GM23338 (cell line): ENCODE results near the gene MAPK1. TPM values are rescaled to one million over a fixed set of nuclear protein-coding genes. Genes with fewer than 3 reads are reported as not detected.

Experiments used
- ATAC-seq: fragments of 200-7000 bp; cut with Tn5 transposase; 3 replicates; pipeline ENCODE4 v1.9.1; 2020
- DNase-seq: peaks from one replicate; pipeline ENCODE4 v3.0.0-alpha.2; 2015; ENCODE audit warnings: low spot score
- H2AFZ ChIP-seq: fragments of 200-600 bp; sonication (generic); 2 replicates; pipeline ENCODE4 v1.8.0; 2016; ENCODE audit warnings: antibody characterized with exemption, mild to moderate bottlenecking, moderate library complexity
- H3F3A ChIP-seq: fragments of 200-600 bp; sonication (generic); replicated peaks from 2 replicates; pipeline ENCODE4 v1.8.0; 2017; ENCODE audit warnings: antibody characterized with exemption, mixed run types, low read depth
- H3K27ac ChIP-seq: fragments of 200-600 bp; sonication (generic); 2 replicates; pipeline ENCODE4 v1.6.1; 2016; ENCODE audit warnings: low read depth
- H3K27me3 ChIP-seq: fragments of 200-600 bp; sonication (generic); 2 replicates; pipeline ENCODE4 v1.8.0; 2016; ENCODE audit warnings: mild to moderate bottlenecking, mixed run types, moderate library complexity; ENCODE audit not compliant: insufficient read depth
- H3K36me3 ChIP-seq: fragments of 200-600 bp; sonication (generic); 2 replicates; pipeline ENCODE4 v1.8.0; 2016; ENCODE audit warnings: mild to moderate bottlenecking; ENCODE audit not compliant: insufficient read depth
- H3K4me1 ChIP-seq: fragments of 200-600 bp; sonication (generic); 2 replicates; pipeline ENCODE4 v1.8.0; 2016; ENCODE audit warnings: mild to moderate bottlenecking, moderate library complexity; ENCODE audit not compliant: insufficient read depth
- H3K4me2 ChIP-seq: fragments of 200-600 bp; sonication (generic); 2 replicates; pipeline ENCODE4 v1.7.1; 2017; ENCODE audit warnings: mixed run types
- H3K4me3 ChIP-seq: fragments of 200-600 bp; sonication (generic); 2 replicates; pipeline ENCODE4 v1.6.1; 2016; ENCODE audit warnings: mixed run types
- H3K79me2 ChIP-seq: fragments of 200-600 bp; sonication (generic); replicated peaks from 2 replicates; pipeline ENCODE4 v1.8.0; 2017; ENCODE audit warnings: mild to moderate bottlenecking; ENCODE audit not compliant: insufficient read depth
- H3K9me2 ChIP-seq: fragments of 200-600 bp; sonication (generic); 2 replicates; pipeline ENCODE4 v1.8.0; 2017; ENCODE audit not compliant: insufficient read depth
- H4K20me1 ChIP-seq: fragments of 200-600 bp; sonication (generic); replicated peaks from 2 replicates; pipeline ENCODE4 v1.8.0; 2017; ENCODE audit warnings: mild to moderate bottlenecking; ENCODE audit not compliant: insufficient read depth
- H3K27ac Mint-ChIP-seq: 2 replicates; pipeline ENCODE4 v1.8.0; 2020; ENCODE audit warnings: inconsistent platforms, mild to moderate bottlenecking, moderate library complexity, mixed read lengths
- H3K27me3 Mint-ChIP-seq: 3 replicates; pipeline ENCODE4 v1.8.0; 2022; ENCODE audit warnings: low read depth, mild to moderate bottlenecking, moderate library complexity, mixed read lengths, inconsistent platforms; ENCODE audit not compliant: insufficient read depth, poor library complexity
- H3K36me3 Mint-ChIP-seq: 3 replicates; pipeline ENCODE4 v1.8.0; 2021; ENCODE audit warnings: low read depth, mild to moderate bottlenecking, inconsistent platforms, moderate library complexity, mixed read lengths
- H3K4me1 Mint-ChIP-seq: 3 replicates; pipeline ENCODE4 v1.8.0; 2020; ENCODE audit warnings: mild to moderate bottlenecking, inconsistent platforms, mixed read lengths
- H3K4me3 Mint-ChIP-seq: 3 replicates; pipeline ENCODE4 v1.8.0; 2021; ENCODE audit warnings: moderate library complexity, mild to moderate bottlenecking, inconsistent platforms, mixed read lengths
- H3K9me3 Mint-ChIP-seq: 3 replicates; pipeline ENCODE4 v1.8.0; 2020; ENCODE audit warnings: moderate library complexity, mild to moderate bottlenecking, inconsistent platforms, mixed read lengths
- CREB1 ChIP-seq: fragments of 250-450 bp; sonication (Bioruptor Pico); IDR thresholded peaks from 2 replicates; pipeline ENCODE4 v1.5.0; 2020; ENCODE audit warnings: low read depth, mild to moderate bottlenecking, moderate library complexity
- EZH2 ChIP-seq: fragments of 200-600 bp; sonication (generic); IDR thresholded peaks from one replicate; pipeline ENCODE4 v1.8.0; 2017; ENCODE audit warnings: antibody characterized with exemption, mild to moderate bottlenecking, low read depth; ENCODE audit not compliant: unreplicated experiment
- EZH2phosphoT487 ChIP-seq: fragments of 200-600 bp; sonication (generic); IDR thresholded peaks from one replicate; pipeline ENCODE4 v1.8.1; 2018; ENCODE audit warnings: antibody characterized with exemption; ENCODE audit not compliant: unreplicated experiment
- JUNB ChIP-seq: IDR thresholded peaks from one replicate; pipeline ENCODE4 v1.6.1; 2016; ENCODE audit warnings: antibody characterized with exemption; ENCODE audit not compliant: unreplicated experiment
- NANOG ChIP-seq: IDR thresholded peaks from 2 replicates; pipeline ENCODE4 v1.6.1; 2016; ENCODE audit warnings: antibody characterized with exemption, borderline replicate concordance
- REST ChIP-seq: IDR thresholded peaks from one replicate; pipeline ENCODE4 v1.6.1; 2018; ENCODE audit warnings: antibody characterized with exemption; ENCODE audit not compliant: unreplicated experiment
- STAT1 ChIP-seq: IDR thresholded peaks from one replicate; pipeline ENCODE4 v1.6.1; 2016; ENCODE audit warnings: antibody characterized with exemption; ENCODE audit not compliant: unreplicated experiment
- ZNF114 ChIP-seq: fragments of 250-450 bp; sonication (Bioruptor Pico); IDR thresholded peaks from 2 replicates; pipeline ENCODE4 v1.5.0; 2020; ENCODE audit warnings: mild to moderate bottlenecking, moderate library complexity
- ZNF331 ChIP-seq: fragments of 250-450 bp; sonication (Bioruptor Pico); IDR thresholded peaks from 2 replicates; pipeline ENCODE4 v1.5.0; 2020; ENCODE audit warnings: low read depth, mild to moderate bottlenecking, moderate library complexity
- polyA plus RNA-seq: library from polyadenylated mRNA; unstranded; fragments of >200 nt; fragmentation: Nextera tagmentation; extraction: Ambion mirVana; gene quantifications from 2 replicates; pipeline ENCODE4 v1.2.1, GENCODE V29; 2016
- total RNA-seq: library from RNA; depleted of rRNA; stranded (reverse); fragments of >200 nt; shearing (Covaris generic); gene quantifications from 2 replicates; pipeline ENCODE4 v1.2.3, GENCODE V29; 2014
- TF ChIP-seq, protein P1 (sequence below): fragments of 250-450 bp; sonication (Bioruptor Pico); IDR thresholded peaks from 2 replicates; pipeline ENCODE4 v1.5.0; 2020; ENCODE audit warnings: mild to moderate bottlenecking, moderate library complexity
- TF ChIP-seq, protein P2 (sequence below): IDR thresholded peaks from 2 replicates; pipeline ENCODE4 v1.6.1; 2016; ENCODE audit warnings: antibody characterized with exemption
- TF ChIP-seq, protein P3 (sequence below), 2 experiments: fragments of 200-600 bp in 1 of 2; sonication (generic) in 1 of 2; conservative IDR thresholded peaks; 2 replicates each; pipeline versions ENCODE4 v1.5.1 to v1.6.1; 2016 to 2017; ENCODE audit warnings: antibody characterized with exemption in 2 of 2, low read depth in 2 of 2, mild to moderate bottlenecking in 2 of 2, moderate library complexity in 1 of 2

MAPK1 gene
- total and polyA plus RNA-seq, 2 experiments from 2014 or later = 17.4 to 77.5 TPM

- Histone ChIP-seq H3K36me3 (no peaks in the 10 kb centered on the region), H3K4me1 (peaks cover 6% of the 10 kb centered on the region), H3K9me2 (no peaks in the 10 kb centered on the region), H3K27ac (no peak overlapping the region), H3K4me3 (no peak overlapping the region), H3K79me2 (peaks cover 100% of the 10 kb centered on the region), H3K4me2 (no peak overlapping the region), H2AFZ (no peak overlapping the region), H4K20me1 (peaks cover 60% of the 10 kb centered on the region), H3K27me3 (no peaks in the 10 kb centered on the region), H3F3A (no peaks in the 10 kb centered on the region)
- ATAC-seq (no peak), DNase-seq (no peak)
- peaks cover 18% of the 10 kb centered on the region for H3K4me1 Mint-ChIP-seq
- H3K4me3 Mint-ChIP-seq = no peak overlapping the region
- no peaks in the 10 kb centered on the region for H3K9me3 Mint-ChIP-seq
- no peak overlapping the region for H3K27ac Mint-ChIP-seq
- no peak for TF ChIP-seq ZNF331 (CRISPR knock-in tag)
- TF ChIP-seq, protein P1, sequence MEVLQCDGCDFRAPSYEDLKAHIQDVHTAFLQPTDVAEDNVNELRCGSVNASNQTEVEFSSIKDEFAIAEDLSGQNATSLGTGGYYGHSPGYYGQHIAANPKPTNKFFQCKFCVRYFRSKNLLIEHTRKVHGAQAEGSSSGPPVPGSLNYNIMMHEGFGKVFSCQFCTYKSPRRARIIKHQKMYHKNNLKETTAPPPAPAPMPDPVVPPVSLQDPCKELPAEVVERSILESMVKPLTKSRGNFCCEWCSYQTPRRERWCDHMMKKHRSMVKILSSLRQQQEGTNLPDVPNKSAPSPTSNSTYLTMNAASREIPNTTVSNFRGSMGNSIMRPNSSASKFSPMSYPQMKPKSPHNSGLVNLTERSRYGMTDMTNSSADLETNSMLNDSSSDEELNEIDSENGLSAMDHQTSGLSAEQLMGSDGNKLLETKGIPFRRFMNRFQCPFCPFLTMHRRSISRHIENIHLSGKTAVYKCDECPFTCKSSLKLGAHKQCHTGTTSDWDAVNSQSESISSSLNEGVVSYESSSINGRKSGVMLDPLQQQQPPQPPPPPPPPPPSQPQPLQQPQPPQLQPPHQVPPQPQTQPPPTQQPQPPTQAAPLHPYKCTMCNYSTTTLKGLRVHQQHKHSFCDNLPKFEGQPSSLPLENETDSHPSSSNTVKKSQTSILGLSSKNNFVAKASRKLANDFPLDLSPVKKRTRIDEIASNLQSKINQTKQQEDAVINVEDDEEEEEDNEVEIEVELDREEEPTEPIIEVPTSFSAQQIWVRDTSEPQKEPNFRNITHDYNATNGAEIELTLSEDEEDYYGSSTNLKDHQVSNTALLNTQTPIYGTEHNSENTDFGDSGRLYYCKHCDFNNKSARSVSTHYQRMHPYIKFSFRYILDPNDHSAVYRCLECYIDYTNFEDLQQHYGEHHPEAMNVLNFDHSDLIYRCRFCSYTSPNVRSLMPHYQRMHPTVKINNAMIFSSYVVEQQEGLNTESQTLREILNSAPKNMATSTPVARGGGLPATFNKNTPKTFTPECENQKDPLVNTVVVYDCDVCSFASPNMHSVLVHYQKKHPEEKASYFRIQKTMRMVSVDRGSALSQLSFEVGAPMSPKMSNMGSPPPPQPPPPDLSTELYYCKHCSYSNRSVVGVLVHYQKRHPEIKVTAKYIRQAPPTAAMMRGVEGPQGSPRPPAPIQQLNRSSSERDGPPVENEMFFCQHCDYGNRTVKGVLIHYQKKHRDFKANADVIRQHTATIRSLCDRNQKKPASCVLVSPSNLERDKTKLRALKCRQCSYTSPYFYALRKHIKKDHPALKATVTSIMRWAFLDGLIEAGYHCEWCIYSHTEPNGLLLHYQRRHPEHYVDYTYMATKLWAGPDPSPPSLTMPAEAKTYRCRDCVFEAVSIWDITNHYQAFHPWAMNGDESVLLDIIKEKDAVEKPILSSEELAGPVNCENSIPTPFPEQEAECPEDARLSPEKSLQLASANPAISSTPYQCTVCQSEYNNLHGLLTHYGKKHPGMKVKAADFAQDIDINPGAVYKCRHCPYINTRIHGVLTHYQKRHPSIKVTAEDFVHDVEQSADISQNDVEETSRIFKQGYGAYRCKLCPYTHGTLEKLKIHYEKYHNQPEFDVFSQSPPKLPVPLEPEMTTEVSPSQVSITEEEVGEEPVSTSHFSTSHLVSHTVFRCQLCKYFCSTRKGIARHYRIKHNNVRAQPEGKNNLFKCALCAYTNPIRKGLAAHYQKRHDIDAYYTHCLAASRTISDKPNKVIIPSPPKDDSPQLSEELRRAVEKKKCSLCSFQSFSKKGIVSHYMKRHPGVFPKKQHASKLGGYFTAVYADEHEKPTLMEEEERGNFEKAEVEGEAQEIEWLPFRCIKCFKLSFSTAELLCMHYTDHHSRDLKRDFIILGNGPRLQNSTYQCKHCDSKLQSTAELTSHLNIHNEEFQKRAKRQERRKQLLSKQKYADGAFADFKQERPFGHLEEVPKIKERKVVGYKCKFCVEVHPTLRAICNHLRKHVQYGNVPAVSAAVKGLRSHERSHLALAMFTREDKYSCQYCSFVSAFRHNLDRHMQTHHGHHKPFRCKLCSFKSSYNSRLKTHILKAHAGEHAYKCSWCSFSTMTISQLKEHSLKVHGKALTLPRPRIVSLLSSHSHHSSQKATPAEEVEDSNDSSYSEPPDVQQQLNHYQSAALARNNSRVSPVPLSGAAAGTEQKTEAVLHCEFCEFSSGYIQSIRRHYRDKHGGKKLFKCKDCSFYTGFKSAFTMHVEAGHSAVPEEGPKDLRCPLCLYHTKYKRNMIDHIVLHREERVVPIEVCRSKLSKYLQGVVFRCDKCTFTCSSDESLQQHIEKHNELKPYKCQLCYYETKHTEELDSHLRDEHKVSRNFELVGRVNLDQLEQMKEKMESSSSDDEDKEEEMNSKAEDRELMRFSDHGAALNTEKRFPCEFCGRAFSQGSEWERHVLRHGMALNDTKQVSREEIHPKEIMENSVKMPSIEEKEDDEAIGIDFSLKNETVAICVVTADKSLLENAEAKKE (CRISPR knock-in tag) = no peak
- TF ChIP-seq EZH2 = no peak
- no peak for TF ChIP-seq NANOG
- TF ChIP-seq, protein P2, sequence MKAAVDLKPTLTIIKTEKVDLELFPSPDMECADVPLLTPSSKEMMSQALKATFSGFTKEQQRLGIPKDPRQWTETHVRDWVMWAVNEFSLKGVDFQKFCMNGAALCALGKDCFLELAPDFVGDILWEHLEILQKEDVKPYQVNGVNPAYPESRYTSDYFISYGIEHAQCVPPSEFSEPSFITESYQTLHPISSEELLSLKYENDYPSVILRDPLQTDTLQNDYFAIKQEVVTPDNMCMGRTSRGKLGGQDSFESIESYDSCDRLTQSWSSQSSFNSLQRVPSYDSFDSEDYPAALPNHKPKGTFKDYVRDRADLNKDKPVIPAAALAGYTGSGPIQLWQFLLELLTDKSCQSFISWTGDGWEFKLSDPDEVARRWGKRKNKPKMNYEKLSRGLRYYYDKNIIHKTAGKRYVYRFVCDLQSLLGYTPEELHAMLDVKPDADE = no peak
- TF ChIP-seq, protein P3, sequence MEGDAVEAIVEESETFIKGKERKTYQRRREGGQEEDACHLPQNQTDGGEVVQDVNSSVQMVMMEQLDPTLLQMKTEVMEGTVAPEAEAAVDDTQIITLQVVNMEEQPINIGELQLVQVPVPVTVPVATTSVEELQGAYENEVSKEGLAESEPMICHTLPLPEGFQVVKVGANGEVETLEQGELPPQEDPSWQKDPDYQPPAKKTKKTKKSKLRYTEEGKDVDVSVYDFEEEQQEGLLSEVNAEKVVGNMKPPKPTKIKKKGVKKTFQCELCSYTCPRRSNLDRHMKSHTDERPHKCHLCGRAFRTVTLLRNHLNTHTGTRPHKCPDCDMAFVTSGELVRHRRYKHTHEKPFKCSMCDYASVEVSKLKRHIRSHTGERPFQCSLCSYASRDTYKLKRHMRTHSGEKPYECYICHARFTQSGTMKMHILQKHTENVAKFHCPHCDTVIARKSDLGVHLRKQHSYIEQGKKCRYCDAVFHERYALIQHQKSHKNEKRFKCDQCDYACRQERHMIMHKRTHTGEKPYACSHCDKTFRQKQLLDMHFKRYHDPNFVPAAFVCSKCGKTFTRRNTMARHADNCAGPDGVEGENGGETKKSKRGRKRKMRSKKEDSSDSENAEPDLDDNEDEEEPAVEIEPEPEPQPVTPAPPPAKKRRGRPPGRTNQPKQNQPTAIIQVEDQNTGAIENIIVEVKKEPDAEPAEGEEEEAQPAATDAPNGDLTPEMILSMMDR (conservative IDR thresholded peaks at IDR 0.05; ENCODE audit: low read depth in 2 of 2) = no peak
- no peak for TF ChIP-seq STAT1
- TF ChIP-seq REST = no peak
- TF ChIP-seq CREB1 (CRISPR knock-in tag) = no peak
- TF ChIP-seq EZH2phosphoT487 = no peak
- TF ChIP-seq JUNB = no peak
- TF ChIP-seq ZNF114 (CRISPR knock-in tag) = no peak
- no peaks in the 10 kb centered on the region for H3K27me3 Mint-ChIP-seq
- no peaks in the 10 kb centered on the region for H3K36me3 Mint-ChIP-seq
These were observed 37.9 kb downstream of the MAPK1 start for GRCh38 chr22:21829523-21829922.
